Naive thymus-derived CD4-positive, alpha-beta T cell (primary cell): Measurements from ENCODE around the gene BBS2. TPM values are rescaled to one million over a fixed set of nuclear protein-coding genes. Genes with fewer than 3 reads are reported as not detected.

Experiments
- ATAC-seq: fragments of 150-1000 bp; cut with Tn5 transposase; 2 replicates; pipeline ENCODE4 v1.10.0; 2021; ENCODE audit warnings: mild to moderate bottlenecking, moderate library complexity
- CTCF ChIA-PET: fragments of 350-600 bp; sonication (Branson Sonifier 250); formaldehyde crosslinking; loops from one replicate; lab custom pipeline; 2021; ENCODE audit warnings: antibody characterized with exemption; lab: Charles Lee
- POLR2A ChIA-PET: fragments of 350-600 bp; sonication (Branson Sonifier 250); formaldehyde crosslinking; loops from one replicate; lab custom pipeline; 2021; ENCODE audit warnings: antibody characterized with exemption, inconsistent platforms; lab: Charles Lee
- DNase-seq, 9 donors: peaks; one replicate each; pipeline versions ENCODE4 v3.0.0 to v3.0.0-alpha.2; 2020 to 2022; ENCODE audit warnings: mixed read lengths in 1 of 9
- H3K27ac ChIP-seq: one replicate; pipeline ENCODE4 v1.7.0; 2013; ENCODE audit warnings: mild to moderate bottlenecking, low read depth, low read length, moderate library complexity
- H3K27me3 ChIP-seq, 2 donors: one replicate each; pipeline ENCODE4 v1.7.0; 2013; ENCODE audit warnings: low read length in 2 of 2, mild to moderate bottlenecking in 2 of 2, moderate library complexity in 2 of 2; ENCODE audit not compliant: control insufficient read depth in 2 of 2, insufficient read depth in 2 of 2
- H3K36me3 ChIP-seq, 3 experiments: 1 replicate in 2 of 3; 2 replicates in 1 of 3; pipeline ENCODE4 v1.7.0; 2013; ENCODE audit warnings: low read length in 3 of 3, mild to moderate bottlenecking in 3 of 3, moderate library complexity in 1 of 3; ENCODE audit not compliant: insufficient read depth in 3 of 3, control insufficient read depth in 2 of 3
- H3K4me1 ChIP-seq, 2 donors: one replicate each; pipeline ENCODE4 v1.7.0; 2013; ENCODE audit warnings: low read length in 2 of 2, mild to moderate bottlenecking in 2 of 2, moderate library complexity in 1 of 2; ENCODE audit not compliant: control insufficient read depth in 2 of 2, insufficient read depth in 2 of 2
- H3K4me3 ChIP-seq: 2 replicates; pipeline ENCODE4 v1.7.0; 2013; ENCODE audit warnings: mild to moderate bottlenecking, low read length
- H3K9me3 ChIP-seq, 3 experiments: 1 replicate in 2 of 3; 2 replicates in 1 of 3; pipeline ENCODE4 v1.7.0; 2013; ENCODE audit warnings: low read length in 3 of 3; ENCODE audit not compliant: control insufficient read depth in 2 of 3
- H3K27ac Mint-ChIP-seq, 9 donors: one replicate each; pipeline ENCODE4 v1.8.0; 2020 to 2022; ENCODE audit warnings: mixed read lengths in 9 of 9, mild to moderate bottlenecking in 8 of 9, moderate library complexity in 5 of 9, inconsistent platforms in 2 of 9
- H3K27me3 Mint-ChIP-seq, 5 donors: one replicate each; pipeline ENCODE4 v1.8.0; 2021 to 2022; ENCODE audit warnings: mixed read lengths in 5 of 5, mild to moderate bottlenecking in 1 of 5
- H3K36me3 Mint-ChIP-seq, 5 donors: one replicate each; pipeline ENCODE4 v1.8.0; 2020 to 2022; ENCODE audit warnings: mixed read lengths in 5 of 5, mild to moderate bottlenecking in 3 of 5, inconsistent platforms in 1 of 5
- H3K4me1 Mint-ChIP-seq, 7 donors: one replicate each; pipeline ENCODE4 v1.8.0; 2020 to 2022; ENCODE audit warnings: mixed read lengths in 7 of 7, mild to moderate bottlenecking in 3 of 7, inconsistent platforms in 1 of 7
- H3K4me3 Mint-ChIP-seq, 10 donors: one replicate each; pipeline ENCODE4 v1.8.0; 2020 to 2022; ENCODE audit warnings: mild to moderate bottlenecking in 10 of 10, mixed read lengths in 10 of 10, moderate library complexity in 6 of 10, inconsistent platforms in 2 of 10
- H3K9me3 Mint-ChIP-seq, 11 donors: one replicate each; pipeline ENCODE4 v1.8.0; 2020 to 2022; ENCODE audit warnings: mixed read lengths in 11 of 11, mild to moderate bottlenecking in 4 of 11, inconsistent platforms in 1 of 11, moderate library complexity in 1 of 11
- intact Hi-C, 2 donors: fragments of 100-400 bp; cut with micrococcal nuclease; formaldehyde crosslinking; loops; one replicate each; pipeline ENCODE4 v1.15.1; 2023
- polyA plus RNA-seq, 2 donors: library from polyadenylated mRNA; unstranded; fragments of 300-500 nt; fragmentation: Illumina TruSeq; gene quantifications; one replicate each; pipeline ENCODE4 v1.2.3, GENCODE V29; 2021
- total RNA-seq, 6 experiments: library from RNA in 5 of 6; stranded (reverse) in 5 of 6; gene quantifications; 1 replicate in 5 of 6; 2 replicates in 1 of 6; pipeline ENCODE4 v1.2.3 and lab custom pipeline; 2021 to 2026

The BBS2 gene
- total and polyA plus RNA-seq, 7 experiments from 2014 or later = 14.7 to 130 (median 72.2) TPM

DNA sequence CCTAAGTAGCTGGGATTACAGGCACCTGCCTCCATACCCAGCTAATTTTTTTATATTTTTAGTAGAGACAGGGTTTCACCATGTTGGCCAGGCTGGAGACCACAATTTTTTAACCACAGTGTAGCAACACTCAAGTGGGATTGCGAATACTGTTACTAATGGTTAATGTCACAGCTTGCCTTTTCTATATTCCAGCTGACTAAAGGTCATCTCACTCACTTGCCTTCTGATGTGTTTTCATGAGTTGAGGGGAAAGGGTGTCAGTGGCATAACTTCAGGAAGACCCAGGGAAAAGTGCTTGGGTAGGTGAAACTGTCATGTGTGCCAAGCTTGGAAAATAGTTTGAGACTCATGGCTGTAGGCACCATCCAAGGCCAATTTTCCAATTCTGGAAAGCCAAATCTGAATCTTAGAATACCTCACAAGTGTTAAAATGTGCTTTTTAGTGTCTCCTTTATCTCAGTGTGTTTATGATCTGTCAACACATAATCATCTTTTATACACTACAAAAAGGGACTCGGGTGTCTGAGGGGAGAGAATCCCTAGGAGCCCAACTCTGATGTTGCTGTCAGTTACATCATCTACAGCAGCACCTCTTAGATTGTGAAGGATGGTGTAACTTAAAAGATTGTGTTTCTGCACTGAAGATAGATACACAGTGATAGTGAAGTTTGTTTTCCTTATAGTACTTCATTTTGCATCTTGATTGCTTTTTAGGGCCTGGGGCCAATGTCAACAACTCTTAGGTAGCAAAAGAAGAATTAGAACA, 41.4 kb downstream of the BBS2 start:
- peaks cover 4 to 46% (median 22%) of the 10 kb centered on the region in 5 donors for H3K36me3 Mint-ChIP-seq
- CTCF ChIA-PET = no interaction called here
- intact Hi-C loops = no loop called here
- Histone ChIP-seq H3K4me1 (no peaks in the 10 kb centered on the region), H3K27me3 (no peaks in the 10 kb centered on the region), H3K9me3 (no peaks in the 10 kb centered on the region), H3K36me3 (peaks cover 0 to 86% (median 23%) of the 10 kb centered on the region in 3 experiments), H3K27ac (no peak overlapping the region), H3K4me3 (no peak overlapping the region)
- ATAC-seq (no peak), DNase-seq (no peak)
- POLR2A ChIA-PET = no interaction called here
- H3K4me3 Mint-ChIP-seq = no peak overlapping the region
- peak overlapping the region in 1 of 9 donors; percentile 45 for H3K27ac Mint-ChIP-seq
- H3K27me3 Mint-ChIP-seq = no peaks in the 10 kb centered on the region
- no peaks in the 10 kb centered on the region for H3K9me3 Mint-ChIP-seq
- H3K4me1 Mint-ChIP-seq = peaks cover 0 to 11% (median 0%) of the 10 kb centered on the region in 7 donors

DNA sequence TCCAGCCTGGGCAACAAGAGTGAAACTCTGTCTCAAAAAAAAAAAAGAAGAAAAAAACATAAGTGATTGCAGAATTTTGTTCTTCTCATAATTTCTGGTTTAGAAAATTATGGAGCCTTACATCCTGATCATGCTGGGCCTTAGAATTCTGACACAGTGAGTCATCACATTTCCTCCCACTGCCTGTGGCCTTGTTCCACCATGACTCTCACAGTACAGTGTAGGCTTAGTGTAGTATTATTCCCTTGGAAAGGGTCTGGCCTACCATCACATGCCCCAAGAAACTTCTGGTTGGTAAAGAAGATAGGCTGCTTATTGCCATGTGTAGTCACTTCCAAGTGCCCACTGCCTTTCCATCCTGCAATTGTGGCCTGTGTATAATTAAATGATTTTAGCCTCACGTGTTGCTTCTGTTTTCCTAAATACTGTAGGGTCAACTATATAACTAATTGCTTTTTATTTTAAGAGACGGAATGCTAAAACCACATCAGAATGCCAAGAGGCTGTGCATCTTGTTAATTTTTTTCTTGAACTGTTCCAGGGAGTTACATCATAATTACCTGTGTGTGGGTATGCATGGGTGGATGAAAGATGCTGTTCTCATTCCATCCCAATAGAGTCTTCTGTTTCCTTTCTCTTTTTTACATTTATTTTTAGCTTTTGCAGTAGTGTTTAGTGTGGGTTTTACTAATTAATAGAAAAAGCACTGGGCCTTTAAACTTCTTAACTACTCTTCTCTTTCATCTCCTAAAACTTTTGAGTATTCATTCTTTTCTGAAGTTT, 42.5 kb downstream of the BBS2 start:
- Mint-ChIP-seq H3K9me3 (no peaks in the 10 kb centered on the region), H3K36me3 (peaks cover 4 to 40% (median 20%) of the 10 kb centered on the region in 5 donors), H3K4me3 (no peak overlapping the region), H3K27ac (peak overlapping the region in 4 of 9 donors; percentile 3 to 83 (median 34)), H3K27me3 (no peaks in the 10 kb centered on the region), H3K4me1 (peaks cover 0 to 11% (median 0%) of the 10 kb centered on the region in 7 donors)
- no peaks in the 10 kb centered on the region for H3K9me3 ChIP-seq
- H3K36me3 ChIP-seq = peaks cover 0 to 86% (median 20%) of the 10 kb centered on the region in 3 experiments
- ATAC-seq (no peak), DNase-seq (no peak)
- intact Hi-C loops = no loop called here
- no peaks in the 10 kb centered on the region for H3K27me3 ChIP-seq
- ChIA-PET CTCF (no interaction called here), POLR2A (no interaction called here)
- H3K27ac ChIP-seq = no peak overlapping the region
- H3K4me3 ChIP-seq = no peak overlapping the region
- no peaks in the 10 kb centered on the region for H3K4me1 ChIP-seq

GRCh38 chr16:56475201-56475600, 44.6 kb downstream of the BBS2 start:
- DNase-seq (no peak), ATAC-seq (no peak)
- H3K27ac ChIP-seq = no peak overlapping the region
- no peaks in the 10 kb centered on the region for H3K9me3 ChIP-seq
- intact Hi-C loops = no loop called here
- POLR2A ChIA-PET = interaction anchor here (0.7 kb wide), 1 partner anchor 17 kb away, joined by 3 read pairs; no protein-coding TSS in a partner anchor
- H3K36me3 ChIP-seq = peaks cover 10 to 90% (median 28%) of the 10 kb centered on the region in 3 experiments
- peaks cover 10 to 38% (median 23%) of the 10 kb centered on the region in 5 donors for H3K36me3 Mint-ChIP-seq
- no peak overlapping the region for H3K27ac Mint-ChIP-seq
- CTCF ChIA-PET = no interaction called here
- no peaks in the 10 kb centered on the region for H3K27me3 ChIP-seq
- no peak overlapping the region for H3K4me3 ChIP-seq
- no peak overlapping the region for H3K4me3 Mint-ChIP-seq
- H3K27me3 Mint-ChIP-seq = no peaks in the 10 kb centered on the region
- H3K4me1 Mint-ChIP-seq = peaks cover 0 to 11% (median 3%) of the 10 kb centered on the region in 7 donors
- H3K4me1 ChIP-seq = no peaks in the 10 kb centered on the region
- H3K9me3 Mint-ChIP-seq = no peaks in the 10 kb centered on the region

DNA sequence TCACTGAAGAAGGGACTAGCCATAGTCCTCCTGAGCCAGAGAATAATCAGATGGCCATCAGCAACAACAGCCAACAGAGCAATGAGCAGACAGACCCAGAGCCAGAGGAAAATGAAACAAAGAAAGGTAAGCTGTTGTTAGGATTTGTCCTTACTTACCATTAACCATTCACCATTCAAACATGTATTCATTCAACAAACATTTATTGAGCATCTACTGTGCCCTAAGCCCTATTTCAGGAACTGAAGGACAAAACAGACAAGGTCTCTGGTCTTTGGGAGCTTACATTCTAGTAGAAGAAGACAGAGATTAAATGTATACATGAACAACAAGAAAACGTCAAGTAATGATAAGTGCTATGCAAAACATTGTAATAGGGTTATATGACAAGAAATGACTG, 49.2 kb downstream of the BBS2 start:
- Histone ChIP-seq H3K9me3 (no peaks in the 10 kb centered on the region), H3K27me3 (no peaks in the 10 kb centered on the region), H3K4me3 (no peak overlapping the region), H3K4me1 (no peaks in the 10 kb centered on the region), H3K27ac (no peak overlapping the region), H3K36me3 (peaks cover 21 to 95% (median 48%) of the 10 kb centered on the region in 3 experiments)
- H3K4me3 Mint-ChIP-seq = no peak overlapping the region
- DNase-seq = no peak
- ChIA-PET POLR2A (interaction anchor here (0.6 to 1.7 kb wide), 2 partner anchors 15 to 18 kb away, joined by 3 to 4 read pairs; no protein-coding TSS in a partner anchor), CTCF (no interaction called here)
- no peaks in the 10 kb centered on the region for H3K9me3 Mint-ChIP-seq
- H3K27ac Mint-ChIP-seq = peak overlapping the region in 3 of 9 donors; percentile 59 to 71 (median 60)
- peaks cover 13 to 38% (median 30%) of the 10 kb centered on the region in 5 donors for H3K36me3 Mint-ChIP-seq
- peaks cover 0 to 3% (median 0%) of the 10 kb centered on the region in 7 donors for H3K4me1 Mint-ChIP-seq
- intact Hi-C loops = no loop called here
- no peak for ATAC-seq
- no peaks in the 10 kb centered on the region for H3K27me3 Mint-ChIP-seq

GRCh38 chr16:56470232-56470631, 49.6 kb downstream of the BBS2 start:
- Mint-ChIP-seq H3K4me3 (no peak overlapping the region), H3K9me3 (no peaks in the 10 kb centered on the region), H3K27ac (peak overlapping the region in 3 of 9 donors; percentile 59 to 71 (median 60)), H3K36me3 (peaks cover 17 to 39% (median 32%) of the 10 kb centered on the region in 5 donors), H3K27me3 (no peaks in the 10 kb centered on the region), H3K4me1 (peaks cover 0 to 6% (median 0%) of the 10 kb centered on the region in 7 donors)
- ChIA-PET POLR2A (interaction anchor here (0.6 to 1.7 kb wide), 2 partner anchors 15 to 18 kb away, joined by 3 to 4 read pairs; no protein-coding TSS in a partner anchor), CTCF (no interaction called here)
- intact Hi-C loops = no loop called here
- DNase-seq (no peak), ATAC-seq (no peak)
- H3K27me3 ChIP-seq = no peaks in the 10 kb centered on the region
- no peaks in the 10 kb centered on the region for H3K4me1 ChIP-seq
- no peak overlapping the region for H3K27ac ChIP-seq
- H3K9me3 ChIP-seq = no peaks in the 10 kb centered on the region
- H3K4me3 ChIP-seq = no peak overlapping the region
- peaks cover 22 to 94% (median 44%) of the 10 kb centered on the region in 3 experiments for H3K36me3 ChIP-seq

DNA sequence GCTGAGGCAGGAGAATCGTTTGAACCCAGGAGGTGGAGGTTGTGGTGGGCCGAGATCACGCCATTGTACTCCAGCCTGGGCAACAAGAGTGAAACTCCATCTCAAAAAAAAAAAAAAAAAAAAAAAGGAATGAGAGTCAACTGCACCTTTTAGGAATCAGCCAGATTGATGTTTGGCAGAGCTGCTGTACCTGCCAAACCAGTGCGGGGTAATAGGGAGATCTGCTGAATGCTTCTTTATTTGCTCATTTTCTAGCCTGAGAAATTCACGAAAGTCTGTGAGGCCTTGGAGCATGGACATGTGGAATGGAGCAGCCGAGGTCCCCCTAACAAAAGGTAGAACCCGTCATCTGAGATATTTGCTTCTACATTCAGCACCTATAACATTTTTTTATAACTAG, 50.1 kb downstream of the BBS2 start:
- Histone ChIP-seq H3K9me3 (no peaks in the 10 kb centered on the region), H3K27ac (no peak overlapping the region), H3K27me3 (no peaks in the 10 kb centered on the region), H3K4me1 (no peaks in the 10 kb centered on the region), H3K36me3 (peaks cover 22 to 92% (median 39%) of the 10 kb centered on the region in 3 experiments), H3K4me3 (no peak overlapping the region)
- ChIA-PET CTCF (no interaction called here), POLR2A (interaction anchor here (0.6 kb wide), 1 partner anchor 14 kb away, joined by 3 read pairs; no protein-coding TSS in a partner anchor)
- no peak for DNase-seq
- ATAC-seq = no peak
- H3K27me3 Mint-ChIP-seq = no peaks in the 10 kb centered on the region
- peaks cover 18 to 35% (median 32%) of the 10 kb centered on the region in 5 donors for H3K36me3 Mint-ChIP-seq
- no peaks in the 10 kb centered on the region for H3K9me3 Mint-ChIP-seq
- H3K27ac Mint-ChIP-seq = peak overlapping the region in 2 of 9 donors; percentile 49 to 67
- H3K4me3 Mint-ChIP-seq = no peak overlapping the region
- H3K4me1 Mint-ChIP-seq = peaks cover 0 to 6% (median 0%) of the 10 kb centered on the region in 7 donors
- intact Hi-C loops = no loop called here
